ENCODE measurements around the gene CFAP47. TPM values are rescaled to one million over a fixed set of nuclear protein-coding genes. Genes with fewer than 3 reads are reported as not detected.
A peak's percentile ranks its signal among the peaks of the same experiment; 100 is the strongest.

Gene CFAP47
- total and polyA plus RNA-seq, 2 of the 8 experiments (the other 6 are each of a cell fraction or from before 2014, with no cell fraction given) = 0.04 TPM; not detected in 1

DNA sequence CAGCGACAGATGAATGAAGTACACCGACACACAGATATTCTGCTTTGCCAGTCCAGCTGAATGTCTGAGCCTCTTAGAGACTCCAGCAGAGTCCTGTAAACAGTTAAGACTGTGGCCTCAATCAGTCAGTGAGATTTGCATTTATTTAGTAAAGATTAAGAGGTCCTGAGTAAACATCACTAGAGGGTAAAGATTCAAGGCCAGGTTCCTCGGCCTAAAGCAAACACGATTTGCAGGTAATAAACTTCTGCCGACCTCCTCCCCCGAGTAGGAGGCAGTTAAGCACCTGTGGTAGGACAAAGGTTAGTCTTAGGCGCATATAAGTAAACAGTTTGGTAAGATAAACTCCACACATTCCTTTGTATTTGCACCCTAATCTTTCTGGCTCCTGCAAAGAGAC lies 99.6 kb downstream of the CFAP47 start:
- H2AK5ac ChIP-seq (ENCODE audit: low read depth, low read length) = no peak overlapping the region
- no peak overlapping the region for H2AFZ ChIP-seq (ENCODE audit: low read length)
- POLR2A ChIA-PET (ENCODE audit: partially characterized antibody) = no interaction called here
- H2BK5ac ChIP-seq (ENCODE audit: low read depth, low read length) = no peak overlapping the region
- H3K27me3 ChIP-seq (replicated peaks in 1 of 4; ENCODE audit: control insufficient read depth in 3 of 4, extremely low read depth in 1 of 4, insufficient read depth in 3 of 4, low read length in 3 of 4) = peaks cover 0 to 5% (median 0%) of the 10 kb centered on the region in 4 experiments; a peak in 3 of 7 replicates
- no peaks in the 10 kb centered on the region for H3K79me2 ChIP-seq (ENCODE audit: control insufficient read depth in 1 of 2, insufficient read depth in 2 of 2, low read length in 2 of 2)
- no peaks in the 10 kb centered on the region for H3K79me1 ChIP-seq (ENCODE audit: low read depth, low read length)
- H3K36me3 ChIP-seq (ENCODE audit: control insufficient read depth in 2 of 4, insufficient read depth in 4 of 4, low read length in 3 of 4) = no peaks in the 10 kb centered on the region
- H3K4ac ChIP-seq (replicated peaks; ENCODE audit: insufficient read length, low read depth, low read length) = no peak overlapping the region
- no peaks in the 10 kb centered on the region for H3K9me3 ChIP-seq (ENCODE audit: insufficient read depth in 2 of 2, low read depth in 1 of 2, low read length in 1 of 2)
- no peak overlapping the region for H2BK12ac ChIP-seq (ENCODE audit: low read depth, low read length)
- no peak overlapping the region for H3K23ac ChIP-seq (ENCODE audit: insufficient read length)
- no peak for DNase-seq (ENCODE audit: low read depth in 1 of 2, low spot score in 2 of 2)
- H3K9ac ChIP-seq (replicated peaks in 1 of 4; ENCODE audit: extremely low read depth in 1 of 4, low read depth in 3 of 4, low read length in 3 of 4) = no peak overlapping the region
- H3K18ac ChIP-seq (ENCODE audit: extremely low read depth, low read length) = no peak overlapping the region
- no peaks in the 10 kb centered on the region for H4K20me1 ChIP-seq (replicated peaks in 1 of 2; ENCODE audit: control insufficient read depth in 1 of 2, insufficient read depth in 2 of 2, low read length in 2 of 2)
- CTCF ChIA-PET (ENCODE audit: partially characterized antibody) = no interaction called here
- peak; percentile 60 for FAIRE-seq
- H3K23me2 ChIP-seq (ENCODE audit: low read depth, low read length) = no peaks in the 10 kb centered on the region
- H4K8ac ChIP-seq (ENCODE audit: extremely low read depth, insufficient read depth, low read length) = no peak overlapping the region
- H2BK20ac ChIP-seq (ENCODE audit: low read length) = no peak overlapping the region
- no peak overlapping the region for H2BK120ac ChIP-seq (replicated peaks; ENCODE audit: low read depth, low read length)
- H4K91ac ChIP-seq (replicated peaks; ENCODE audit: insufficient read length, low read length) = no peak overlapping the region
- TF ChIP-seq, protein P1, sequence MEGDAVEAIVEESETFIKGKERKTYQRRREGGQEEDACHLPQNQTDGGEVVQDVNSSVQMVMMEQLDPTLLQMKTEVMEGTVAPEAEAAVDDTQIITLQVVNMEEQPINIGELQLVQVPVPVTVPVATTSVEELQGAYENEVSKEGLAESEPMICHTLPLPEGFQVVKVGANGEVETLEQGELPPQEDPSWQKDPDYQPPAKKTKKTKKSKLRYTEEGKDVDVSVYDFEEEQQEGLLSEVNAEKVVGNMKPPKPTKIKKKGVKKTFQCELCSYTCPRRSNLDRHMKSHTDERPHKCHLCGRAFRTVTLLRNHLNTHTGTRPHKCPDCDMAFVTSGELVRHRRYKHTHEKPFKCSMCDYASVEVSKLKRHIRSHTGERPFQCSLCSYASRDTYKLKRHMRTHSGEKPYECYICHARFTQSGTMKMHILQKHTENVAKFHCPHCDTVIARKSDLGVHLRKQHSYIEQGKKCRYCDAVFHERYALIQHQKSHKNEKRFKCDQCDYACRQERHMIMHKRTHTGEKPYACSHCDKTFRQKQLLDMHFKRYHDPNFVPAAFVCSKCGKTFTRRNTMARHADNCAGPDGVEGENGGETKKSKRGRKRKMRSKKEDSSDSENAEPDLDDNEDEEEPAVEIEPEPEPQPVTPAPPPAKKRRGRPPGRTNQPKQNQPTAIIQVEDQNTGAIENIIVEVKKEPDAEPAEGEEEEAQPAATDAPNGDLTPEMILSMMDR (IDR thresholded peaks at IDR 0.05; ENCODE audit: control extremely low read depth in 1 of 3, insufficient read depth in 1 of 3, low read depth in 1 of 3, low read length in 3 of 3) = no peak
- TF ChIP-seq TEAD4 (IDR thresholded peaks at IDR 0.05; ENCODE audit: low read depth, low read length) (no peak), RBBP5 (IDR thresholded peaks at IDR 0.05; ENCODE audit: borderline replicate concordance, low read depth, low read length) (no peak), KDM5A (IDR thresholded peaks at IDR 0.05; ENCODE audit: low read length) (no peak), TCF12 (IDR thresholded peaks at IDR 0.05; ENCODE audit: low read depth, low read length) (0 out of 2 replicates have a peak, but pooled peaks have one; percentile 56), TAF1 (IDR thresholded peaks at IDR 0.05; ENCODE audit: low read depth, low read length) (no peak), SP2 (IDR thresholded peaks at IDR 0.05; ENCODE audit: low read length) (no peak), POLR2AphosphoS5 (IDR thresholded peaks at IDR 0.05; ENCODE audit: low read depth, low read length) (no peak)
- TF ChIP-seq, protein P2, sequence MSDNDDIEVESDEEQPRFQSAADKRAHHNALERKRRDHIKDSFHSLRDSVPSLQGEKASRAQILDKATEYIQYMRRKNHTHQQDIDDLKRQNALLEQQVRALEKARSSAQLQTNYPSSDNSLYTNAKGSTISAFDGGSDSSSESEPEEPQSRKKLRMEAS (IDR thresholded peaks at IDR 0.05) = no peak
- 40% methylated on average over 1 of the region's 7 CpGs; no CpG with 5 or more reads in 1 of the 2 experiments for WGBS, 2 experiments (ENCODE audit: extremely low coverage in 1 of 2, insufficient coverage in 1 of 2, insufficient read length in 1 of 2, insufficient replicate concordance in 2 of 2, low coverage in 1 of 2, low lambda C conversion rate in 2 of 2, missing lambda C conversion rate in 1 of 2)
- no peak overlapping the region for H3K14ac ChIP-seq (ENCODE audit: insufficient read length)
- H3K4me3 ChIP-seq (ENCODE audit: extremely low read depth in 1 of 4, insufficient read depth in 2 of 4, low read depth in 3 of 4, low read length in 4 of 4) = no peak overlapping the region
- H4K5ac ChIP-seq (ENCODE audit: insufficient read length, low read depth, low read length) = no peak overlapping the region
- H2BK15ac ChIP-seq (ENCODE audit: low read length) = no peak overlapping the region
- H3K4me1 ChIP-seq (replicated peaks in 1 of 4; ENCODE audit: control insufficient read depth in 3 of 4, insufficient read depth in 4 of 4, low read length in 3 of 4) = no peaks in the 10 kb centered on the region
- no peak overlapping the region for H3K27ac ChIP-seq (ENCODE audit: low read depth, low read length)
- no peak overlapping the region for H3K56ac ChIP-seq (replicated peaks; ENCODE audit: insufficient read length, low read depth, low read length)
- no peak overlapping the region for H3K4me2 ChIP-seq (ENCODE audit: insufficient read depth in 1 of 2, low read depth in 2 of 2, low read length in 2 of 2)

All from H1 (cell line).